Stimulated activated CD8-positive, alpha-beta memory T cell treated with anti-CD3 and anti-CD28 coated beads, Interleukin-15, amount 100 ng/mL, for 4 hours (primary cell): ENCODE results near the gene FAM193B.

Experiments used
- DNase-seq, 2 donors: peaks; one replicate each; pipeline ENCODE4 v3.0.0-alpha.2; 2020; ENCODE audit warnings: low read depth in 2 of 2

Gene FAM193B

DNA sequence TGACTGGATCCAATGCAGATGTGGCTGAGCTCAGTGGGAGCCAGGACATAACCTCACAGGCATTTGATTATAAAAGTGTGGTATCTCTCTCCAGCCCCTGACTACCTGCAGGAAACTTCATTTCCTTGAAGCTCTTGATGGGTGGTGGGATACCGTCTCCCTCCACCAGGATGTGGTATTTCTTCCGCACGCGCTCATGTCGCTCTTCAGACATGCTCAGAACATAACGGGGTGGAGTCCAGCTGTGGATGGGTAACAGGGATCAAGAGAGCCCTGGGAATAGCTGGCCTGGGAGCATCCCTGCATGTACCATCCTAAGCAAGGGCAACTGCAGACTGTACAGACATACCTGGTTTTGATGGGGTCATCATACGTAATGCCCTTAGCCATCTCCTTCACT is 38.8 kb downstream of the FAM193B start:
- no peak for DNase-seq

DNA sequence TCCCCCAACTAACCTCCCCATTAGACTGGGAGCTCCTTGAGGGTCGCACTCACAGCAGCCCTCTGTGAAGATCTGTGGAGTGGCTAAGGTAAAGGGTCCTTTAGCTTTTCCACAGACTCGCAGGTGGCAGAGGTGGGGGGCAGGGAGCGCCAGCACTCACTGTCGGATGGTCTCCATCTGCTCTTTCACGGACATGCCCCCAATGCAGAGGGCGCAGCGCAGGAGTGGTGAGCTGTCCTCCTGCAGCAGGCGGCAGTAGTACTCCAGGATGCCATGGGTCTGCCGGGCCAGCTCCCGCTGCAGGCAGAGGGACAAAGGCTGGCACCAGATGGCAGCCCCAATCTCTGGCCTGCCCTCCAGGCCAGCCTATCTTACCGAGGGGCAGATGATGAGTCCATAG is 39.8 kb downstream of the FAM193B start:
- DNase-seq = no peak

DNA sequence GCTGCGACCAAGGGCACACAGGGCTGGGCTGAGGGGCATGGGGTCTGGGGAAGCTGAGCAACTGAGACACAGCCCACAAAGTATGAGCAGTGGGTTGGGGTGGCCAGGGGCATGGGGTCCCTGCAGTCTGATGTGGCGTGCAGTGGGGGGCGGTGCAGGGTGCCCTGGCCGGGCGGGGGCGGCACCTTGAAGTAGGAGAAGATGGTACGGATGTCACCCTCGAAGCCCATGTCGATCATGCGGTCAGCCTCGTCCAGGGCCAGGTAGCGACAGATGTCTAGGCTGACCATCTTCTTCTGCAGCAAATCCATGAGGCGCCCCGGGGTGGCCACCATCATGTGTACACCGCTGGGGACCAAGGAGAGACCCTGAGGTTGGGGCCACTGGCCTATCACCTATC is 40.9 kb downstream of the FAM193B start:
- no peak for DNase-seq

DNA sequence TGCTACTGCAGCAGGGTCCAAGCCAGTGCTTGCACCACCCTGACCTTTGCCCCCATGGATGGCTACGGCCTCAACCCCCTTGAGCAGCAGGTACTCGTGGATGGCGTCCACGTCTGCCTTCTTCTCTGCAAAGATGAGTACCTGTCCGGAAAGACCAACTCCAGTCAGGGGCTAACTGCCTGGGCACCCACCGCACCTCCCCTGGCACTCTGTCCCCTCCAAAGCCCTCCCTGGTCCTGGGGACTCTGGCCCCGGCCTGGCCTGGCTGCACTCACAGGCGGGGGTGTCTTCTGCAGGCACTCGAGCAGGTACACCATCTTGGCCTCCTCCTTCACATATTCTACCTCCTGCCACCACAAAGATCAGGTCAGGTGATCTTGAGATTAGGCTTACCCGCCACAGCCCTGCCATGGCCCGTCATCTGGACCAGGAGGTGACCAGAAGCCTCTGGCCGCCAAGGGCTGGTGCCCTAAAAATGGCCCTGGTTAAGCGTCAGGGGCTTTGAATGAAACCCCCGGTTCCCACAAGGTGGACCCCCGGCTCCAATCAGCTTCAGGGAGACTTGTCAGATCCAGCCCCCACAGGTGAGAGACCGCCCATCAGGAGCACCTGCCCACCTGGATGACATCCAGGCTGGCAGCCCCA is 41.5 kb downstream of the FAM193B start:
- no peak for DNase-seq

DNA sequence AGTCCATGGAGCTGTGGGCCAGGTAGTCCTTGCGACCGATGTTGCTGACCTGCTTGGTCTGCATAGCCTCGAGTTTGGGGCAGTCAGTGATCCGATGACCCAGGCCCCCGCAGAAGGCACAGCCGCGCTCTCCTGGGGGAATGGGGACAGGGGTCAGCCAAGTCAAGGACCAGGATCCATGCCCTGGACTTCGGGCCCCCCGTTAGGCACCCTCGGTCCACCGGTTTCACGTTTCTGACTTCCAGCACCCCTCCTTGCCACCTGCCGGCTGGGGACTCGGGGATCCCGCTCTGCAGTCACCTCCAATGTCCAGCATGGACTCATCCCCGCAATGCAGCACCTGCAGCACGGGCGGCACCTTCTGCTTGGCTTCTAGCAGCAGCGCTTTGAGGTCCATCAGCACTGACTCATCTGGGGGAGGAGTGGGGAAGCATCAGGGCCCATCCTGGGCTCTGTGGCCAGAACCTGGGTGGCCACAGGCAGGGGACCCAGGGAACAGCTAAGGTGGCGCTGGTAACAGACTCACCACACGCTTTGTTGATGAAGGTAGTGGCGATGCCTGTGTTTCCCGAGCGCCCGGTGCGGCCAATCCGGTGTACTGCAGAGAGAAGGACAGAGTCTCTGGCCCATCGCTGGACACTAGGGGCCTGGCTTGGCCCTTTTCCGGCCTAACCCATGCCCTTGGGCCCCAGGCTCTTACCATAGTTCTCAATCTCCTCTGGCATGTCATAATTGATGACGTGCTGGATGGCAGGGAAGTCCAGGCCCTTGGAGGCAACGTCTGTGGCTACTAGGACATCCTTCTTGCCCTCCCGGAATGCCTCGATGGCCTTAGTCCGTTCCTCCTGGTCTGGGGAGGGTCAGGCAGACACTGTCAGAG is 42.3 kb downstream of the FAM193B start:
- no peak for DNase-seq

DNA sequence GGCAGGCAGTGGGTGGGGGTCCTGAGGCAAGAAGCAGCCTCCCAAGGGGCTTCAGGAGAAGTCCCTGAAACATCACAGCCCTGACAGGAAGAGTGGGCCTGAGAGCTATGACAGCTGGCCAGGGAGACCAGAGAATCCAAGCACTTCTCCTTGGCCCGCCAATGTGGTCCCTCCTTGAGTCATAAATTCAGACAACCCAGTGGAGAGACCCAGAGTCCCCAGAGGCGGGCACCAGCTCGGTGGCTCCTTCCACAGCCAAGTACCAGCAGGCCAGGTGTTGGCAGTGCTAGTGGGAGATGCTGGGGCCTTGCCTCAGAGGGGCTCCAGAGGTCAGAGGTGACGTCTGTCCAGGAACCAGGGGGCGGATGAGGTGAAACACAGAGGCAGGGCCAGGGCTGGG is 43.2 kb downstream of the FAM193B start:
- no peak for DNase-seq

DNA sequence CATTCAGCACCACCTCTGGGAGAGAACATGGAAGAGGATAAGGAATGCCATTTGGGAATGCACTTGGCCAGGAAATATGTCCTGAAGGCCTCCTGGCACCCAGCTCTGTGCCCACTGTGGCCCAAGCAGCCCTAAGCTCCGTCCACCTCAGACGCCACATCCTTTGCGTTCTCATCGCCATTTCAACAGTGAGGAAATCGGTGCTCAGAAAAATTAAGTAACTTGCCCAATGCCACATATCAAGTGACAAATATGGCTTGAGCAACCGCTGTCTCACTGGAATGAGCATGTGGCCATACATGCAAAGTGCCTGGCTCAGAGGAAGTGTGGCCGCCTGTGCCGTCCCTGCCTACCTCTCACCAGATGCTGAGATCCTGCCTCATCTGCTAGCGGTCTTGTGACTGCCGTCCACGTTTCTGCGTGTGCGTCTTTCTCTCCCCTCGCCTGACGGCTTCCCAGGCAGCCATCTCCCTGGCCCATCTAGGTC is 43.8 kb downstream of the FAM193B start:
- no peak for DNase-seq

DNA sequence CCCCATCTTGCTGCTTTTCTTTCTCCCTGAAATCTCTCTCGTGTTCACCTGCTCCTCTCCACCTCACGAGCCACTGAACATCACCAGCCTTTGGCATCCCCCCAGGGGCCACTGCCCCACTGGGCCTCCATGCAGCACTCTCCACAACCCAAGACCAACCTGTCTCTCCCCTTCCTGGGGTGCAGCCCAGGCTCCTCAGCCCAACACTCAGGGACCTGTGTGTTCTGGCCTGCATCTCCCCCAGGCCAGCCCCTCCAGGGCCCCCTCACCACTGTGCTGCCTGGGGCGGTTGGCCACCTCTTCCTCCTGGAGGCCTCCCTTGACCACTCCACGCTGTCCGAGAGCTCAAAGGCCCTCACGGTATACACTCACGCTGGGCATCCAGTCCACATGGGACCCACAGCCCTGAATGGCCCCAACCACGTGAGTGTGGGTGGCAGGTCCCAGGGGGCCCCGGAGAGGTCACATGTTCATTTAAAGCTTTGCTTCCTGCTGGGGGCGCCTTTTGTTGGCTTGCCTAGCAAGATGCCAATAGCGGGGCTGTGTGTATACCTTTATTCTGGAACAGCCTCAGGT is 44.3 kb downstream of the FAM193B start:
- no peak for DNase-seq

DNA sequence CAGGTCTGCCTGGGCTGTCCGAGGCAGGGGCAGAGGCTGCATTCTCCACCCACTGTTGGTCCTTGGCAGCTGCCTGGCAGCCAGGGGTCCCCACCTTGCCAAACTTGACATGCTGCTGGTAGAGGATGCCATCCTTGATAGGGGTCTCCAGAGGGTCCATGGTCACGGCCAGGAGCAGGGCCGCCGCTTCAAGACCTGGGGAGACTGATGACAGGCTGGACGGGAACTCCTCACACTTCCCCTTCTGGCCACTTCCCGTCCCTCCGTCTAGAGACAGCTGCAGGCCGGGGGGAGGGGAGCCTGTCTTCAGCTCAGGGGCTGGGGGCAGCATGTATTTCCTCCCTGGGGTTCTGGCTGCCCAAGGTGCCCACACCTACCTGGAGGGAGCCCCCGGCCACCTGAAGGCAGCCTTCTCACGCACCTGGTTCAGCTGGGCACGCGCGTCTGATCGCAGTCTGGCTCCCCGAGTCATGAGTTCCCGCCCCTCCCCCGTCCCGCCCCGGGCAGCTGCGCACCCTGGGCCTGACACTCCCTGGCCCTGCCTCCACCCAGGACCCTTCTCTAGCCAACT is 44.9 kb downstream of the FAM193B start, which contains the start of gene DOK3:
Gene DOK3 (minus strand): TSS at position 446 of the 571 bp plus-strand sequence. CDS start 286 bp downstream, at position 160.
- DNase-seq = no peak

DNA sequence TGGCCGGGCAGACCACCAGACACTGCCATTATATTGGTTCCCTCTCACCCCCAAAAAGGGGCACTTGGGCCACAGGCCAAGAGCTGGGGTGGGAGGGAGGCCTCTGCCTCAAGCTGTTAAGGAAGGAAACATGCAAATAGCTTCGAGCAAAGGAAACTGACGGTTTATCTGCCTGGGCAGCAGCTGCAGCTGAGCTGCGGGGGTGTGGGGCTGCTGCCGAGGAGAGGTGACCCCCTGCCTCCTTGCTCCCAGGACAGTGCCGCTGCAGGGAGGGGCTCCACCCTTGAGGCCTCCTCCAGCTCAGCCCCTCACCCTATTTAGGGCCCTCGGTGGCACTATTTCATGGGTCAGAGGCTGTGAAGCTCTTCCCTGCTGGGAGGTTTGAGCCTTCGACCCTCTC is 45.5 kb downstream of the FAM193B start:
- no peak for DNase-seq

DNA sequence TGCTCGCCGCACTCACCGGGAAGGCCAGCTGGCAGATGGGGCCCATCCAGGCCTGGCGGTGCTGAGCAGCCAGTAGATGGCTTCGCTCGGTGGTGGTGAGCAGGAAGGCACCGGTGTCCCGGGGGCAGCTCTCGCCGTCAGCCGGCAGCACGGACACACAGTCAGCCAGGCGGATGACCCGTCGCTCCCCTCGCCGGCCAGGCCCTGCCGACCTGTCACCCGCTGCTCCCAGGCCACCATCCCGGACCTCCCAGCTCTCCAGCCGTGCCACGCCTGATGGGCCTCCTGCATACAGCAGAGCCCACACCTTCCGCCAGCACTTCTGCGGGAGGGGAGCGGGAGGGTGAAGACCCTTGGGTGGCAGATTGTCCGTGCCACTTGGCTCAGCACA is 46.1 kb downstream of the FAM193B start:
- no peak for DNase-seq

DNA sequence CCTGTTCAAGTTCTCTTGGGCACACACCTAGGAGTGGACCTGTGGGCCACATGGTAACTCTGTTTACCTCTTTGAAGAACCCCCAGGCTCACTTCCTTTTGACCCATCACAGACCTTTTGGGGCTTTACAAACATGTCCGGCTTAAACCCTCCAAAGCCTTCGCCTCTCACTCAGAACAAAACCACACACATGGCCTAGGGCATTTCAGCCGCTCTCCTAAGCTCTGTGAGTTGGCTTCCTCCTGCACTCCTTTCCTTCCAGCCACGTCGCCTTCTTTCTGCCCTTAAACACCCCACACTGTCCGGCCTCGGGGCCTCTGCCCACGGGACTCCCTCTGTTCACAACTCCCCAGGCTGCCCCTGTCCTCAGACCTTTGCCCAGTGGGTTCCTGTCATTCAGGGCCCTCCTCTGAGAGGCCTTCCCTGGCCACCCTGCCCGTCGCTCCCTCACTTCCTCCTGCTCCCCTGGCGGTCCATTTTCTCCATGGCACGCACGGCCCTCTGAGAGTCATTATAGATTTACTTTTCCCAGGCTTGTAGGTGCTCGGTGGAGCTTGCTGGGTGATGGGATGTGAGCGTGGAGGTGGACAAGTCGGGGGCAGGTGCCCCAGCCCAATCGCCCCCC is 46.7 kb downstream of the FAM193B start:
- DNase-seq = no peak

DNA sequence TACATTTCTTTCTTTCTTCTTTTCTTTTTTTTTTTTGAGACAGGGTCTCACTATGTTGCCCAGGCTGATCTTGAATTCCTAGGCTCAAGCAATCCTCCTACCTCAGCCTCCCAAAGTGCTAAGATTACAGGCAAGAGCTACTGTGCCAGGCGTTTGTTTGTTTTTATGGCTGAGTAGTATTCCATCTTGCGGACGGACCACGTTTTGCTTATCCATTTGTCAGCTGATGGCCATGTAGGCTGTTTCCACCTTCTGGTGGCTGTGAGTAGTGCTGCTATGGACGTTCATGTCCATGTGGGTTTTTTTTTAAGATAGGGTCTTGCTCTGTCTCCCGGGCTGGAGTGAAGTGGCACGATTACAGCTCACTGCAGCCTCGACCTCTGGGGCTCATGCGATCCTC is 47.2 kb downstream of the FAM193B start:
- no peak for DNase-seq

DNA sequence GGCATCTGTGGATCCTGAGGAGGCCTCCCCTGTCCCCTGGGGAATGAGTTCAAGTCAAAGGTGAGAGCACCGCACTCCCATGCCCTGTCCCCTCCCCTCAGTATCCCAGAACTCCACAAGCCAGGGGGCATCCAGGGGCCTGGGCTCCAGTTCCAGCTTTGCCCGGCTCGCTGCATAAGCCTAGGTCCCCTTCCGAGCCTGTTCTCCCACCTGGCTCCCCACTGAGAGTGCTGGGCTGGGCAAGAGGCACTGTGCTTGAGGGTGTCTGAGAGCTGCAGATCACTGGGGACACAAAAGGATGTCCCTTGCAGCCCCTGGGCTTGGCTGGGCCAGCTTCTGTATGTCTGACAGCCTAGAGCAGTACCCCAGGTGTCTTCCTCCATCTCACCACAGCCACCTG is 49.3 kb downstream of the FAM193B start:
- DNase-seq = no peak

DNA sequence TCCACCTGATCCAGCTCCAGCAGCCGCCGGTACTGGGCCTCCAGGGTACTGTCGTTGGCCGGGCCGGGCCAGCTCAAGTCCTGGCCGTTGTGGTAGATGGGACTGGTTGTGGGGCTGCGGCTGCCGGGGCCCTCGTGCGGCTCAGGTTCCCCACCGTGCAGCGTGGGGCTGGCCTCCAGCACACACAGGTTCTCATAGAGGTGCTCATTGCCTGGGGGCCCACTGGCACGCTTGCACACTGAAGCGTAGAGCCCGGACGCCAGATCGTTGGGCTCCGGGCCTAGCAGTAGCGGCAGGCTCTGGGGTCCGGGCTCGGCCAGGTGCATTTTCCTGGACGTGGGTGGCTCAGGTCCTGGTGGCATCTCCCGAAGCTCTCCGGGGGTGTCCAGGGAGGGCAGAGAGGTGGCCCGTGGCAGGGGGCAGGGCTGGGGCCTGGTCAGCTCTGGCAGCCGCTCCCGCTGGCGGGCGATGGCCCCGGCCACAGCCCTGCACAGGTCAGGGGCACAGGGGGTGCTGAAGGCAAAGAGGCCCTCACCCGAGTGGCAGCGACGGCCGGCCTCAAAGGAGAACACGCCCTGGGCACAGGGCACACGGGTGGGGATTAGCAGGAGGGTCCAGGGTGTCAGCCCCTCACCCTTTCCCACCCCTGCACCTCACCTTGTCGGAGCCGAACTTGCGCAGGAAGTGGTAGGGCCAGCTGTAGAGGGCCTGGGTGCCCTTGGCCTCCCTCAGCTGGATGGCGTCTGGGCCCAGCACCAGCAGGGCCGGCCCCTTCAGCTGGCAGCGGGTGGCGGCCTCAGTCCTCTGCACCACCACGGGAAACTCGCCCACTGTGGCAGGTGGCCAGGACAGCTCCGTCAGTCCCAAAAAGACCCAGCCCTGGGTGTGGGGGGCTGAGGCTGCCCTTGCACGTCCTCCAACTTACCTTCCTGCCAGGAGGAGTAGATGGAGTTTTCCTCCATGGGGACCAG is 50.0 kb downstream of the FAM193B start:
- no peak for DNase-seq

DNA sequence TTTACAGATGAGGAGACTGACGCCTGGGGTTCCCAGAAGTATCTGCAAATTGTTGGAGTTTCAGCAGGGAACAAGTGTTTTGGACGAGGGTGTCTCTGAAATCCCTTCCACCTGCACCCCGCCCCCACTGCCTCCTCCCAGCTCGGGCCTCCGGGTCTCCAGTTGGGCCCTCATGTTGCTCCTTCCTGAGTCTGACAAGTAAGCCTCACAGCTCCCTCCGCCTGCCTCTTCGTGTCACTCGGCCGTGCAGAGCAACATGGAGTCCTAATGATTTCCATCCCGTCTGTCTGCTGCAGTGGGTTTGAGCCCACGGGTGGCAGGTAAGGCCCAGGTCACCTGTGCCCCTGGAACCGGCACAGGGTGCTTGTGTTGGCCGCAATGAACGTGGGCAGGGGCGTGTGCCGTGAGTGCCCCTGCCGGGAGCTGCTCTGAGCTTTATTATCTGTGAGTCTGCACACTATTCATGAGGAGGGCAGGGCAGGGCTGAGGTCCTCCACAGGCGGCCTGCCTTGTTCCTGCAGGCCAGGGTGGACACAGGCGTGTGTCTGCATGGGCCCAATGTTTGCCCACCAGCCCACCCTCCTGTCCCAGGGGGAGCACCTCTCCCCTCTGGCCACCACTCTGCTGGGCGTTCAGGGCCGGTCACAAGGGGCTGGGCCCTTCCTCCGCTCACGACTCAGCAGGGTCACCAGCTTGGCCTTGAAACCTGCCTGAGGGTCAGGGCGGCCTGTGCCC is 50.8 kb downstream of the FAM193B start:
- no peak for DNase-seq

DNA sequence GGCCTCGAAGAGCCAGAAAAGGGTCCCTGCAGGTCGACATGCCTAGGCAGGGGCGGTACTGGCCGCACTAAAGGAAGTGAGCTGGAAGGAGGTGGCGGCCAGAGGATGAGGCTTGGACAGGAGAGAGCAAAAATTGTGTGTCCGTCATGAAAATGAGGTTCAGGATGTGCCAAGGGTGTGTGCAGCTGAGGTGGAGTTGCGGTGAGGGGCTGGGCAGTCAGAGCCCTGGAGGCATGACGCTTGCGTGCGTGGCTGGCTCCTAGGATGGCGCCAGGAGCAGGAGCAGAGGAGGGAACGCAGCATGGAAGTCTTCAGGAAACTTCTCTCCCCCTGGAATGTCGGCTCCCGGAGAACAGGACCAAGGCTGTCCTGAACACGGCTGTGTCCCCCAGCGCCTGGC is 51.5 kb downstream of the FAM193B start:
- no peak for DNase-seq

DNA sequence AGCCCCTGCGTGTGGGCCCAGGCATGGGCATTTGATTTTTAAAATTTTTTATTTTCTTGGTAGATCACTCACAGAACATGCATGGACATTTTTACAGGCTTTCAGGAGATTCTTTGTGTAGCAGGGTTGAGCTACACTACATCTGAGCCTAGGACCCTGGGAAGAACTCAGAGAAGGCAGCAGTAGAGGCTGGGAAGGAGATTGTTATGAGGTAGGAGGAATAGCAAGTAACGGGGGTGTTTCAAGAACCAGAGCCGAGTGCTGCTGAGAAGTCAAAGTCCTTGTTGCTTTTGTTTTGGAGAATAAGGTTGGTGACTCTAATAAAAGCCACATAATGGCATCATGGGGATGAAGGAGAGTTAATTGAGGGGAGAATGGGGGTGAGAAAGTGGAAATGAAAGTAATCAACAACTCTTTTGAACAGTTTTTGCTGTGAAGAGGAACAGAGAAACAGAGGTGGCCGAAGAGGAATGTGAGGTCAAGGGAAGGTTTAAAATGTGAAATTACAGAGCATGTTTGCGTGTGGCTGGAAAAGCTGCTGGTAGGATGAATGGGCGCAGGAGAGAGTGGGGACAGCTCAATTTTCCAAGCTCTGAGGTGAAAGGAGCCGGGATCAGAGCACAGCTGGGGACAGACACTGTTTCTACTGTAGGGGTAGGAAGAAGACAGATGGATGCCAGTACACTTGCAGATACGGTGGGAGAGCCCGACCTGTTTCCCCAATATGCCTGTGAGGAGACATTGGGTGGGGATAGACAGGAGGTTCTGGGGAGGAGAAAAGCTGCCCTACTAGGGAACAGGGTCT is 52.3 kb downstream of the FAM193B start:
- DNase-seq = no peak
